ENCODE measurements around the gene LCP1.

DNA sequence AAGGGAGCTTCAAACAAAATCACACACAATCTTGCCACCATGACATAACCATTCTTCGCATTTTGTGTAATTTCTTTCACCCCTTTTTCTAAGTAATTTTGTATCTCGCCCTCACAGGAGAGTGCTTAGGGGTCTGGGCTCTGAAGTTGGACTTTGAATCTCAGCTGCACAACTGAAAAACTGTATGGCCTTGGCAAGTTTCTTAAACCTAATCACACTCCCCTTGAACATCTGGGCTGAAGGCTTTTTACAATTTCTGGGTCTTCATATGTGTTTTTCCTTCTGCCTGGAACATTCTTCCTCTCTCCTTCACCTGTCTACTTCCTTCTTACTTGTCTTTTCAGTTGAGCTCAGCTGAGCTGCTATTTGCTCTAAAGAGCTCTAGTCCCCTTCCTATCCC lies 52.9 kb downstream of the LCP1 start:
- TF ChIP-seq, protein P1, sequence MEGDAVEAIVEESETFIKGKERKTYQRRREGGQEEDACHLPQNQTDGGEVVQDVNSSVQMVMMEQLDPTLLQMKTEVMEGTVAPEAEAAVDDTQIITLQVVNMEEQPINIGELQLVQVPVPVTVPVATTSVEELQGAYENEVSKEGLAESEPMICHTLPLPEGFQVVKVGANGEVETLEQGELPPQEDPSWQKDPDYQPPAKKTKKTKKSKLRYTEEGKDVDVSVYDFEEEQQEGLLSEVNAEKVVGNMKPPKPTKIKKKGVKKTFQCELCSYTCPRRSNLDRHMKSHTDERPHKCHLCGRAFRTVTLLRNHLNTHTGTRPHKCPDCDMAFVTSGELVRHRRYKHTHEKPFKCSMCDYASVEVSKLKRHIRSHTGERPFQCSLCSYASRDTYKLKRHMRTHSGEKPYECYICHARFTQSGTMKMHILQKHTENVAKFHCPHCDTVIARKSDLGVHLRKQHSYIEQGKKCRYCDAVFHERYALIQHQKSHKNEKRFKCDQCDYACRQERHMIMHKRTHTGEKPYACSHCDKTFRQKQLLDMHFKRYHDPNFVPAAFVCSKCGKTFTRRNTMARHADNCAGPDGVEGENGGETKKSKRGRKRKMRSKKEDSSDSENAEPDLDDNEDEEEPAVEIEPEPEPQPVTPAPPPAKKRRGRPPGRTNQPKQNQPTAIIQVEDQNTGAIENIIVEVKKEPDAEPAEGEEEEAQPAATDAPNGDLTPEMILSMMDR (IDR thresholded peaks at IDR 0.05), result no peak
- TF ChIP-seq POLR2A (IDR thresholded peaks at IDR 0.05), result no peak
- no peak for TF ChIP-seq POLR2AphosphoS5 (IDR thresholded peaks at IDR 0.05)

All from prostate gland (tissue), 2 donors.